A673 (cell line): ENCODE data around the gene CLASP1. TPM values are rescaled to one million over a fixed set of nuclear protein-coding genes. Genes with fewer than 3 reads are reported as not detected.
A peak's percentile ranks its signal among the peaks of the same experiment; 100 is the strongest.

Experiments
- BruUV-seq: library from RNA; stranded (reverse); fragments of 400-500 nt; replicated peaks from 2 replicates; lab custom pipeline; 2021; lab: Mats Ljungman, UMichigan
- CTCF ChIA-PET: fragments of 300-600 bp; sonication (Branson Sonifier 250); formaldehyde crosslinking; loops from one replicate; lab custom pipeline; 2022; ENCODE audit warnings: antibody characterized with exemption; lab: Charles Lee
- POLR2A ChIA-PET: fragments of 300-600 bp; sonication (Branson Sonifier 250); formaldehyde crosslinking; loops from one replicate; lab custom pipeline; 2022; ENCODE audit warnings: antibody characterized with exemption; ENCODE audit not compliant: low non-redundant PET; lab: Charles Lee
- DNase-seq: peaks from one replicate; pipeline ENCODE4 v3.0.0-alpha.2; 2015; ENCODE audit warnings: low spot score
- H3K27ac ChIP-seq: fragments of 200-600 bp; sonication (generic); 2 replicates; pipeline ENCODE4 v1.5.1; 2016; ENCODE audit warnings: mixed run types, low read depth, mild to moderate bottlenecking, mixed read lengths, antibody characterized with exemption, low read length; ENCODE audit not compliant: poor library complexity, severe bottlenecking
- H3K27me3 ChIP-seq: fragments of 200-600 bp; sonication (generic); replicated peaks from 2 replicates; pipeline ENCODE4 v1.6.1; 2017; ENCODE audit warnings: mixed run types, low read depth, mild to moderate bottlenecking, mixed read lengths, antibody characterized with exemption, low read length; ENCODE audit not compliant: insufficient read depth, poor library complexity
- H3K36me3 ChIP-seq: fragments of 200-600 bp; sonication (generic); 2 replicates; pipeline ENCODE4 v1.6.1; 2016; ENCODE audit warnings: mixed run types, mild to moderate bottlenecking, mixed read lengths, antibody characterized with exemption, low read length; ENCODE audit not compliant: insufficient read depth, poor library complexity, severe bottlenecking
- H3K4me1 ChIP-seq: fragments of 200-600 bp; sonication (generic); 2 replicates; pipeline ENCODE4 v1.6.1; 2017; ENCODE audit warnings: mixed run types, mild to moderate bottlenecking, mixed read lengths, antibody characterized with exemption, low read length; ENCODE audit not compliant: insufficient read depth, poor library complexity, severe bottlenecking
- H3K4me3 ChIP-seq: fragments of 200-600 bp; sonication (generic); 2 replicates; pipeline ENCODE4 v1.5.1; 2016; ENCODE audit warnings: low read depth, mixed run types, mild to moderate bottlenecking, mixed read lengths, low read length; ENCODE audit not compliant: poor library complexity, severe bottlenecking
- H3K9me3 ChIP-seq: fragments of 200-600 bp; sonication (generic); 2 replicates; pipeline ENCODE4 v1.6.1; 2016; ENCODE audit warnings: mixed run types, low read depth, mild to moderate bottlenecking, mixed read lengths, antibody characterized with exemption, low read length; ENCODE audit not compliant: poor library complexity, severe bottlenecking
- EZH2 ChIP-seq: fragments of 200-600 bp; sonication (generic); IDR thresholded peaks from 2 replicates; pipeline ENCODE4 v1.6.1; 2017; ENCODE audit warnings: borderline replicate concordance, low read depth, mild to moderate bottlenecking, mixed read lengths, antibody characterized with exemption, low read length; ENCODE audit not compliant: poor library complexity, severe bottlenecking
- intact Hi-C: fragments of 100-400 bp; cut with micrococcal nuclease; formaldehyde crosslinking; loops from one replicate; pipeline ENCODE4 v1.10.0; 2022; ENCODE audit not compliant: unreplicated experiment
- total RNA-seq: library from RNA; stranded (reverse); gene quantifications from 2 replicates; pipeline ENCODE4 v1.2.3, GENCODE V29; 2021
- TF ChIP-seq, protein P1 (sequence below): fragments of 300-800, 200-600 bp; sonication (generic); conservative IDR thresholded peaks from 2 replicates; pipeline ENCODE4 v1.5.1; 2017; ENCODE audit warnings: low read depth, mild to moderate bottlenecking, antibody characterized with exemption, low read length, moderate library complexity, mixed read lengths

The CLASP1 gene
- total RNA-seq, 1 experiment from 2014 or later = 69.1 TPM

GRCh38 chr2:121625953-121626352 lies 23.3 kb downstream of the CLASP1 start:
- no TSS peak for BruUV-seq
- DNase-seq = no peak
- intact Hi-C loops = no loop called here
- no peaks in the 10 kb centered on the region for H3K9me3 ChIP-seq
- H3K36me3 ChIP-seq = no peaks in the 10 kb centered on the region
- H3K4me1 ChIP-seq = no peaks in the 10 kb centered on the region
- ChIA-PET CTCF (no interaction called here), POLR2A (no interaction called here)
- no peak overlapping the region for H3K4me3 ChIP-seq
- no peak overlapping the region for H3K27ac ChIP-seq
- H3K27me3 ChIP-seq = no peaks in the 10 kb centered on the region
- TF ChIP-seq, protein P1, sequence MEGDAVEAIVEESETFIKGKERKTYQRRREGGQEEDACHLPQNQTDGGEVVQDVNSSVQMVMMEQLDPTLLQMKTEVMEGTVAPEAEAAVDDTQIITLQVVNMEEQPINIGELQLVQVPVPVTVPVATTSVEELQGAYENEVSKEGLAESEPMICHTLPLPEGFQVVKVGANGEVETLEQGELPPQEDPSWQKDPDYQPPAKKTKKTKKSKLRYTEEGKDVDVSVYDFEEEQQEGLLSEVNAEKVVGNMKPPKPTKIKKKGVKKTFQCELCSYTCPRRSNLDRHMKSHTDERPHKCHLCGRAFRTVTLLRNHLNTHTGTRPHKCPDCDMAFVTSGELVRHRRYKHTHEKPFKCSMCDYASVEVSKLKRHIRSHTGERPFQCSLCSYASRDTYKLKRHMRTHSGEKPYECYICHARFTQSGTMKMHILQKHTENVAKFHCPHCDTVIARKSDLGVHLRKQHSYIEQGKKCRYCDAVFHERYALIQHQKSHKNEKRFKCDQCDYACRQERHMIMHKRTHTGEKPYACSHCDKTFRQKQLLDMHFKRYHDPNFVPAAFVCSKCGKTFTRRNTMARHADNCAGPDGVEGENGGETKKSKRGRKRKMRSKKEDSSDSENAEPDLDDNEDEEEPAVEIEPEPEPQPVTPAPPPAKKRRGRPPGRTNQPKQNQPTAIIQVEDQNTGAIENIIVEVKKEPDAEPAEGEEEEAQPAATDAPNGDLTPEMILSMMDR = no peak
- no peak for TF ChIP-seq EZH2

- TF ChIP-seq, protein P1 = no peak
- no peak for TF ChIP-seq EZH2
- H3K4me3 ChIP-seq = no peak overlapping the region
- H3K27ac ChIP-seq = peak overlapping the region; percentile 20
- peak; percentile 48 for DNase-seq
- intact Hi-C loops = no loop called here
- no peaks in the 10 kb centered on the region for H3K27me3 ChIP-seq
- no peaks in the 10 kb centered on the region for H3K9me3 ChIP-seq
- BruUV-seq = no TSS peak
- POLR2A ChIA-PET = interaction anchor here (1.4 kb wide), 1 partner anchor 87 kb away, joined by 3 read pairs; the partner anchor contains the start of gene RNU4ATAC
- CTCF ChIA-PET = no interaction called here
- H3K4me1 ChIP-seq = peaks cover 11% of the 10 kb centered on the region
- no peaks in the 10 kb centered on the region for H3K36me3 ChIP-seq
Measured at GRCh38 chr2:121617042-121617599, 32.1 kb downstream of the CLASP1 start.

DNA sequence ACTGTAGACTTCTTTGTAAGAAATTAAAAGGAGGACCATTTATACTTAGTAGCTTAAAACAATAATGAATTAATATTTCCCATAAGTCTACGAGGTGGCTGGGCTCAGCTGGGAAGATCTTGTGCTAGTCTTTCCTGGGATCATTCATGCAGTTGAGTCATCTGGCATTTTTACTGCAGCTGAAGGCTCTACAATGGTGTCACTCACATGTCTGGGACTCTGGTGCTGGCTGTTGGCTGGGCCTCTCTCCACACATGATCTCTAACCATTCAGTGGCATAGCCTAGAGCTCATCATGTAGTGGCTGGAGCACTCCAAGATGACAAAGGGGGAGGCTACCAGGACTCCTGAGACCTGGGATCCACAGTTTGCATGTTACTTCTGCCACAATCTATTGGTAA lies 35.5 kb downstream of the CLASP1 start:
- no peaks in the 10 kb centered on the region for H3K9me3 ChIP-seq
- H3K4me3 ChIP-seq = no peak overlapping the region
- H3K36me3 ChIP-seq = no peaks in the 10 kb centered on the region
- BruUV-seq = no TSS peak
- ChIA-PET POLR2A (no interaction called here), CTCF (no interaction called here)
- H3K27me3 ChIP-seq = no peaks in the 10 kb centered on the region
- no peak for DNase-seq
- H3K4me1 ChIP-seq = peaks cover 11% of the 10 kb centered on the region
- intact Hi-C loops = no loop called here
- TF ChIP-seq, protein P1 = no peak
- no peak for TF ChIP-seq EZH2
- H3K27ac ChIP-seq = no peak overlapping the region
